Peyer's patch (tissue), 4 donors: ENCODE results near the gene ARHGEF18.

Source experiments
- CTCF ChIP-seq, 6 experiments: fragments of 450-650 bp in 4 of 6; fragments of 200-600 bp in 2 of 6; sonication (generic) in 1 of 6; IDR thresholded peaks; one replicate each; pipeline ENCODE4 v1.5.1; 2017 to 2019; ENCODE audit warnings: antibody characterized with exemption in 6 of 6, mild to moderate bottlenecking in 3 of 6, moderate library complexity in 1 of 6
- POLR2A ChIP-seq, 2 donors: fragments of 450-650 bp; IDR thresholded peaks; one replicate each; pipeline ENCODE4 v1.5.1; 2017; ENCODE audit warnings: antibody characterized with exemption in 2 of 2, mild to moderate bottlenecking in 2 of 2, moderate library complexity in 2 of 2

GRCh38 chr19:7360393-7360984 lies 11.8 kb downstream of the ARHGEF18 start:
- TF ChIP-seq CTCF (IDR thresholded peaks at IDR 0.05) (no peak), POLR2A (IDR thresholded peaks at IDR 0.05) (no peak)
